HEK293 (cell line): ENCODE data around the gene SPINK1.

Experiments used
- CTCF ChIA-PET: fragments of 350-600 bp; formaldehyde crosslinking; extraction: SDS; loops from one replicate; lab custom pipeline; 2021; ENCODE audit warnings: antibody characterized with exemption; lab: Yijun Ruan, JAX
- POLR2A ChIA-PET: fragments of 300-600 bp; formaldehyde crosslinking; extraction: SDS; loops from one replicate; lab custom pipeline; 2020; ENCODE audit warnings: antibody characterized with exemption, inconsistent platforms; lab: Yijun Ruan, JAX
- H3K27ac ChIP-seq: fragments of 200-500 bp; sonication (Bioruptor generic); 2 replicates; pipeline ENCODE4 v1.5.1; 2014; ENCODE audit warnings: low read depth, low read length, control low read depth, inconsistent platforms; ENCODE audit errors: extremely low read depth
- H3K36me3 ChIP-seq, 2 experiments: fragments of 200-500 bp in 1 of 2; sonication (Bioruptor generic) in 1 of 2; 1 replicate in 1 of 2; 2 replicates in 1 of 2; pipeline ENCODE4 v1.5.1; 2014 to 2017; ENCODE audit warnings: inconsistent platforms in 2 of 2, low read length in 2 of 2; ENCODE audit not compliant: control insufficient read depth in 2 of 2, insufficient read depth in 1 of 2
- H3K4me1 ChIP-seq: fragments of 200-500 bp; sonication (Bioruptor generic); 2 replicates; pipeline ENCODE4 v1.5.1; 2014; ENCODE audit warnings: mild to moderate bottlenecking, low read length, inconsistent platforms; ENCODE audit not compliant: control insufficient read depth, insufficient read depth
- H3K4me3 ChIP-seq: 2 replicates; pipeline ENCODE4 v1.5.1; 2011; ENCODE audit warnings: low read depth, mild to moderate bottlenecking, control low read depth, low read length, moderate library complexity
- H3K9me3 ChIP-seq: fragments of 200-500 bp; sonication (Bioruptor generic); 2 replicates; pipeline ENCODE4 v1.5.1; 2014; ENCODE audit warnings: low read depth, low read length, inconsistent platforms; ENCODE audit not compliant: control insufficient read depth, insufficient read depth
- GFI1B ChIP-seq: fragments of 450-650 bp; formaldehyde crosslinking; IDR thresholded peaks from 2 replicates; pipeline ENCODE4 v1.5.1; 2016; ENCODE audit warnings: missing biosample characterization, missing genetic modification characterization
- KLF7 ChIP-seq: fragments of 450-650 bp; formaldehyde crosslinking; IDR thresholded peaks from 2 replicates; pipeline ENCODE4 v1.5.1; 2016; ENCODE audit warnings: missing biosample characterization, missing genetic modification characterization, borderline replicate concordance
- KLF9 ChIP-seq: fragments of 450-650 bp; formaldehyde crosslinking; IDR thresholded peaks from 2 replicates; pipeline ENCODE4 v1.5.1; 2016; ENCODE audit warnings: missing biosample characterization, missing genetic modification characterization, low read depth
- ZBTB7A ChIP-seq: fragments of 450-650 bp; formaldehyde crosslinking; IDR thresholded peaks from 2 replicates; pipeline ENCODE4 v1.5.1; 2016; ENCODE audit warnings: low read depth, missing biosample characterization, missing genetic modification characterization
- ZFP3 ChIP-seq: fragments of 450-650 bp; formaldehyde crosslinking; IDR thresholded peaks from 2 replicates; pipeline ENCODE4 v1.5.1; 2016; ENCODE audit warnings: low read depth, missing biosample characterization, missing genetic modification characterization
- ZNF10 ChIP-seq: fragments of 450-650 bp; formaldehyde crosslinking; IDR thresholded peaks from 2 replicates; pipeline ENCODE4 v1.5.1; 2017; ENCODE audit warnings: missing biosample characterization, missing genetic modification characterization
- ZNF112 ChIP-seq: fragments of 450-650 bp; formaldehyde crosslinking; IDR thresholded peaks from 2 replicates; pipeline ENCODE4 v1.5.0; 2017; ENCODE audit warnings: missing biosample characterization, missing genetic modification characterization
- ZNF146 ChIP-seq: fragments of 450-650 bp; formaldehyde crosslinking; IDR thresholded peaks from 2 replicates; pipeline ENCODE4 v1.5.1; 2016; ENCODE audit warnings: missing biosample characterization, missing genetic modification characterization
- ZNF155 ChIP-seq: fragments of 450-650 bp; formaldehyde crosslinking; IDR thresholded peaks from 2 replicates; pipeline ENCODE4 v1.5.1; 2016; ENCODE audit warnings: missing biosample characterization, missing genetic modification characterization
- ZNF248 ChIP-seq: fragments of 450-650 bp; formaldehyde crosslinking; IDR thresholded peaks from 2 replicates; pipeline ENCODE4 v1.5.1; 2017; ENCODE audit warnings: missing biosample characterization, missing genetic modification characterization
- ZNF266 ChIP-seq: fragments of 450-650 bp; formaldehyde crosslinking; IDR thresholded peaks from 2 replicates; pipeline ENCODE4 v1.5.1; 2016; ENCODE audit warnings: missing biosample characterization, missing genetic modification characterization, low read depth
- ZNF404 ChIP-seq: fragments of 450-650 bp; formaldehyde crosslinking; IDR thresholded peaks from 2 replicates; pipeline ENCODE4 v1.5.1; 2017; ENCODE audit warnings: missing biosample characterization, missing genetic modification characterization
- ZNF416 ChIP-seq: fragments of 450-650 bp; formaldehyde crosslinking; IDR thresholded peaks from 2 replicates; pipeline ENCODE4 v1.5.1; 2016; ENCODE audit warnings: missing biosample characterization, missing genetic modification characterization
- ZNF423 ChIP-seq: fragments of 450-650 bp; formaldehyde crosslinking; IDR thresholded peaks from 2 replicates; pipeline ENCODE4 v1.5.1; 2016; ENCODE audit warnings: missing biosample characterization, missing genetic modification characterization
- ZNF544 ChIP-seq: fragments of 450-650 bp; formaldehyde crosslinking; IDR thresholded peaks from 2 replicates; pipeline ENCODE4 v1.5.0; 2017; ENCODE audit warnings: missing biosample characterization, missing genetic modification characterization
- ZNF670 ChIP-seq: fragments of 450-650 bp; formaldehyde crosslinking; IDR thresholded peaks from 2 replicates; pipeline ENCODE4 v1.5.1; 2016; ENCODE audit warnings: missing biosample characterization, missing genetic modification characterization, low read depth
- ZNF677 ChIP-seq: fragments of 450-650 bp; IDR thresholded peaks from 2 replicates; pipeline ENCODE4 v1.5.0; 2018; ENCODE audit warnings: missing biosample characterization, mild to moderate bottlenecking, missing genetic modification characterization, moderate library complexity
- ZNF837 ChIP-seq: fragments of 450-650 bp; formaldehyde crosslinking; IDR thresholded peaks from 2 replicates; pipeline ENCODE4 v1.5.1; 2016; ENCODE audit warnings: missing biosample characterization, missing genetic modification characterization
- ZSCAN30 ChIP-seq: fragments of 450-650 bp; IDR thresholded peaks from 2 replicates; pipeline ENCODE4 v1.5.1; 2018; ENCODE audit warnings: missing biosample characterization, mild to moderate bottlenecking, missing genetic modification characterization, moderate library complexity
- ZXDB ChIP-seq: fragments of 450-650 bp; formaldehyde crosslinking; IDR thresholded peaks from 2 replicates; pipeline ENCODE4 v1.5.1; 2016; ENCODE audit warnings: missing biosample characterization, missing genetic modification characterization
- TF ChIP-seq, protein P1 (sequence below): fragments of 450-650 bp; formaldehyde crosslinking; IDR thresholded peaks from 2 replicates; pipeline ENCODE4 v1.5.1; 2016; ENCODE audit warnings: missing biosample characterization, missing genetic modification characterization
- TF ChIP-seq, protein P2 (sequence below): fragments of 450-650 bp; formaldehyde crosslinking; IDR thresholded peaks from 2 replicates; pipeline ENCODE4 v1.5.1; 2016; ENCODE audit warnings: missing biosample characterization, missing genetic modification characterization

The SPINK1 gene

DNA sequence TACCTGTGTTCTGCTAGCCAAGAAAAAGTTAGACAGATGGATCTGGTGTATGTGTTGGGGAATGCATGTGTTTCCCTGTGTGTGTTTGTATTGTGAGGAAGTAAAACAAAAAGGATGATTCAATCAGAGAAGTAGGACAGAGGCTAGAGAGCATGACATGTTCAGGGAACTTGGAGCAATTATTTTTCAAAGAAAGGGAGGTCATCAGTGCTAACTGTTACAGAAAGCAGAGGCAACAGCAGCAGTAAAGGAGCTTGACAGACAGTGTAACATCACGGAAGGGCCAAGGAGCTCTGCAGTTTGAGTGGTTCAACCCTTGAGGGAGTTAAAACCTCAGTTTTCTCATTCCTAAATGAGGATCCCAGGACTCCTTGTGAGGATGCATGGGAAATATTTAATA lies 13.2 kb downstream of the SPINK1 start:
- POLR2A ChIA-PET = no interaction called here
- Histone ChIP-seq H3K9me3 (no peaks in the 10 kb centered on the region), H3K27ac (no peak overlapping the region), H3K36me3 (no peaks in the 10 kb centered on the region), H3K4me3 (no peak overlapping the region), H3K4me1 (no peaks in the 10 kb centered on the region)
- CTCF ChIA-PET = interaction anchor here (2.7 kb wide), 1 partner anchor 190 kb away, joined by 31 read pairs; no protein-coding TSS in a partner anchor
- no peak for TF ChIP-seq ZNF248 (tag by site-specific recombination)
- no peak for TF ChIP-seq ZNF677 (tag by site-specific recombination)
- TF ChIP-seq ZNF266 (tag by site-specific recombination) = no peak
- TF ChIP-seq ZNF155 = no peak

DNA sequence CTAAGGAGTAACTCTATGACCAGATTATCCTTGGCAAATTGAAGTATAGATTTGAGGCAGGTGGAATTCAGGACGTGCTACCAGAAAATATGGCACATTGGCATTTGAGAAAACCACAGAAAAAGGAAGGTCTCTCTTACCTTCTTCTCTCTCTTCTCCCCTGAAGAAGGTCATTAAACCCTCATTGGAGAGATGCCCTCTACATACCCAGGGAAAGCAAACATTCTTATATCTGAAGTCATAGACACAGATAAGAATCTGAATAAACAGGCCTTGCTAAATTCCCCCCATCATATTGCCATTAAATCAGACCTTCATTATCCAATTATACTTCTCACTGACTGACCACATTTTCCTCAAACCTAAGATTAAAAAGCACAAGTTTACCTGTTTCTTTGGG lies 17.8 kb downstream of the SPINK1 start:
- Histone ChIP-seq H3K4me1 (no peaks in the 10 kb centered on the region), H3K27ac (no peak overlapping the region), H3K9me3 (no peaks in the 10 kb centered on the region), H3K36me3 (no peaks in the 10 kb centered on the region), H3K4me3 (no peak overlapping the region)
- TF ChIP-seq ZSCAN30 (tag by site-specific recombination) = no peak
- TF ChIP-seq, protein P1, sequence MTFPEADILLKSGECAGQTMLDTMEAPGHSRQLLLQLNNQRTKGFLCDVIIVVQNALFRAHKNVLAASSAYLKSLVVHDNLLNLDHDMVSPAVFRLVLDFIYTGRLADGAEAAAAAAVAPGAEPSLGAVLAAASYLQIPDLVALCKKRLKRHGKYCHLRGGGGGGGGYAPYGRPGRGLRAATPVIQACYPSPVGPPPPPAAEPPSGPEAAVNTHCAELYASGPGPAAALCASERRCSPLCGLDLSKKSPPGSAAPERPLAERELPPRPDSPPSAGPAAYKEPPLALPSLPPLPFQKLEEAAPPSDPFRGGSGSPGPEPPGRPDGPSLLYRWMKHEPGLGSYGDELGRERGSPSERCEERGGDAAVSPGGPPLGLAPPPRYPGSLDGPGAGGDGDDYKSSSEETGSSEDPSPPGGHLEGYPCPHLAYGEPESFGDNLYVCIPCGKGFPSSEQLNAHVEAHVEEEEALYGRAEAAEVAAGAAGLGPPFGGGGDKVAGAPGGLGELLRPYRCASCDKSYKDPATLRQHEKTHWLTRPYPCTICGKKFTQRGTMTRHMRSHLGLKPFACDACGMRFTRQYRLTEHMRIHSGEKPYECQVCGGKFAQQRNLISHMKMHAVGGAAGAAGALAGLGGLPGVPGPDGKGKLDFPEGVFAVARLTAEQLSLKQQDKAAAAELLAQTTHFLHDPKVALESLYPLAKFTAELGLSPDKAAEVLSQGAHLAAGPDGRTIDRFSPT (tag by site-specific recombination) = no peak
- TF ChIP-seq ZNF670 (tag by site-specific recombination) = no peak
- TF ChIP-seq ZNF146 (tag by site-specific recombination) = no peak
- no peak for TF ChIP-seq ZXDB
- TF ChIP-seq ZNF837 (tag by site-specific recombination) = no peak
- TF ChIP-seq, protein P2, sequence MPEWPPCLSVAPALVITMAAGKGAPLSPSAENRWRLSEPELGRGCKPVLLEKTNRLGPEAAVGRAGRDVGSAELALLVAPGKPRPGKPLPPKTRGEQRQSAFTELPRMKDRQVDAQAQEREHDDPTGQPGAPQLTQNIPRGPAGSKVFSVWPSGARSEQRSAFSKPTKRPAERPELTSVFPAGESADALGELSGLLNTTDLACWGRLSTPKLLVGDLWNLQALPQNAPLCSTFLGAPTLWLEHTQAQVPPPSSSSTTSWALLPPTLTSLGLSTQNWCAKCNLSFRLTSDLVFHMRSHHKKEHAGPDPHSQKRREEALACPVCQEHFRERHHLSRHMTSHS (tag by site-specific recombination) = no peak
- no peak for TF ChIP-seq ZNF544 (tag by site-specific recombination)
- TF ChIP-seq KLF7 (tag by site-specific recombination) = no peak
- no peak for TF ChIP-seq ZNF404 (tag by site-specific recombination)
- TF ChIP-seq ZBTB7A = no peak
- no peak for TF ChIP-seq ZFP3 (tag by site-specific recombination)
- no peak for TF ChIP-seq GFI1B (tag by site-specific recombination)
- TF ChIP-seq ZNF416 = no peak
- TF ChIP-seq KLF9 = no peak
- TF ChIP-seq ZNF10 = no peak
- no peak for TF ChIP-seq ZNF423 (tag by site-specific recombination)
- TF ChIP-seq ZNF112 (tag by site-specific recombination) = no peak
- ChIA-PET POLR2A (no interaction called here), CTCF (no interaction called here)
